B cell (primary cell): ENCODE data around the gene GIMAP8. TPM values are rescaled to one million over a fixed set of nuclear protein-coding genes. Genes with fewer than 3 reads are reported as not detected.

Source experiments
- ATAC-seq: fragments of 200-7000 bp; cut with Tn5 transposase; one replicate; pipeline ENCODE4 v1.10.0; 2021; ENCODE audit warnings: low read depth, mild to moderate bottlenecking, moderate number of reproducible peaks, moderate library complexity
- CTCF ChIA-PET: fragments of 350-600 bp; sonication (Branson Sonifier 250); formaldehyde crosslinking; loops from one replicate; lab custom pipeline; 2021; ENCODE audit warnings: antibody characterized with exemption, inconsistent platforms; lab: Charles Lee
- POLR2A ChIA-PET: fragments of 350-600 bp; sonication (Branson Sonifier 250); formaldehyde crosslinking; loops from one replicate; lab custom pipeline; 2021; ENCODE audit warnings: antibody characterized with exemption; lab: Charles Lee
- DNase-seq: peaks from one replicate; pipeline ENCODE4 v3.0.0; 2013
- H2AFZ ChIP-seq: 2 replicates; pipeline ENCODE4 v1.6.1; 2012; ENCODE audit warnings: mild to moderate bottlenecking, low read depth, low read length; ENCODE audit not compliant: insufficient read depth, poor library complexity, severe bottlenecking
- H3K27ac ChIP-seq, 2 donors: 1 replicate in 1 of 2; 2 replicates in 1 of 2; pipeline ENCODE4 v1.5.1; 2012 to 2013; ENCODE audit warnings: low read length in 2 of 2, mild to moderate bottlenecking in 2 of 2, moderate library complexity in 1 of 2
- H3K27me3 ChIP-seq, 4 experiments: fragments of 200-600 bp in 1 of 4; sonication (generic) in 1 of 4; replicated peaks in 1 of 4; 1 replicate in 2 of 4; 2 replicates in 2 of 4; pipeline versions ENCODE4 v1.6.1 to v1.7.0; 2013 to 2016; ENCODE audit warnings: low read length in 3 of 4, mild to moderate bottlenecking in 2 of 4, mixed read lengths in 1 of 4, moderate library complexity in 1 of 4; ENCODE audit not compliant: insufficient read depth in 4 of 4, control insufficient read depth in 3 of 4; ENCODE audit errors: control extremely low read depth in 1 of 4
- H3K36me3 ChIP-seq, 2 experiments: replicated peaks in 1 of 2; 1 replicate in 1 of 2; 2 replicates in 1 of 2; pipeline versions ENCODE4 v1.6.1 to v1.7.1; 2013; ENCODE audit warnings: low read length in 1 of 2; ENCODE audit not compliant: insufficient read depth in 2 of 2, control insufficient read depth in 1 of 2; ENCODE audit errors: control extremely low read depth in 1 of 2, extremely low read depth in 1 of 2
- H3K4me1 ChIP-seq, 2 donors: fragments of 200-600 bp in 1 of 2; sonication (generic) in 1 of 2; 1 replicate in 1 of 2; 2 replicates in 1 of 2; pipeline versions ENCODE4 v1.5.1 to v1.6.1; 2013 to 2017; ENCODE audit warnings: low read length in 2 of 2; ENCODE audit not compliant: control insufficient read depth in 2 of 2, insufficient read depth in 2 of 2
- H3K4me2 ChIP-seq: replicated peaks from 2 replicates; pipeline ENCODE3; 2012; ENCODE audit warnings: mild to moderate bottlenecking, low read depth, low read length; ENCODE audit not compliant: poor library complexity, severe bottlenecking
- H3K4me3 ChIP-seq, 5 experiments: fragments of 200-600 bp in 1 of 5; sonication (generic) in 1 of 5; 1 replicate in 3 of 5; 2 replicates in 2 of 5; pipeline versions ENCODE4 v1.5.1 to v1.7.0; 2011 to 2016; ENCODE audit warnings: low read length in 4 of 5, mild to moderate bottlenecking in 4 of 5, low read depth in 2 of 5, control low read depth in 1 of 5, moderate library complexity in 1 of 5; ENCODE audit not compliant: insufficient read depth in 1 of 5; ENCODE audit errors: control extremely low read depth in 1 of 5, extremely low read depth in 1 of 5
- H3K79me2 ChIP-seq: fragments of 200-600 bp; sonication (generic); one replicate; pipeline ENCODE4 v1.6.0; 2016; ENCODE audit warnings: low read length; ENCODE audit not compliant: control insufficient read depth, insufficient read depth
- H3K9ac ChIP-seq: fragments of 200-600 bp; sonication (generic); 2 replicates; pipeline ENCODE4 v1.6.1; 2017; ENCODE audit warnings: mild to moderate bottlenecking, low read length, moderate library complexity
- H3K9me3 ChIP-seq, 3 donors: one replicate each; pipeline versions ENCODE4 v1.6.1 to v1.7.1; 2013; ENCODE audit warnings: low read length in 2 of 3; ENCODE audit not compliant: control insufficient read depth in 2 of 3, insufficient read depth in 1 of 3; ENCODE audit errors: control extremely low read depth in 1 of 3
- H4K20me1 ChIP-seq: 2 replicates; pipeline ENCODE4 v1.6.0; 2012; ENCODE audit warnings: mild to moderate bottlenecking, low read length; ENCODE audit not compliant: insufficient read depth, control insufficient read depth, poor library complexity, severe bottlenecking
- H3K27ac Mint-ChIP-seq: one replicate; pipeline ENCODE4 v1.8.0; 2021; ENCODE audit warnings: mixed read lengths
- H3K27me3 Mint-ChIP-seq: one replicate; pipeline ENCODE4 v1.8.0; 2021; ENCODE audit warnings: mixed read lengths
- H3K4me1 Mint-ChIP-seq: one replicate; pipeline ENCODE4 v1.8.0; 2021; ENCODE audit warnings: mixed read lengths
- H3K4me3 Mint-ChIP-seq: one replicate; pipeline ENCODE4 v1.8.0; 2021; ENCODE audit warnings: mixed read lengths
- H3K9me3 Mint-ChIP-seq: one replicate; pipeline ENCODE4 v1.8.0; 2022; ENCODE audit warnings: mixed read lengths; ENCODE audit not compliant: insufficient read depth
- CTCF ChIP-seq: fragments of 200-600 bp; IDR thresholded peaks from one replicate; pipeline ENCODE4 v1.8.0; 2022; ENCODE audit warnings: antibody characterized with exemption, mild to moderate bottlenecking
- EZH2 ChIP-seq: IDR thresholded peaks from 2 replicates; pipeline ENCODE4 v1.6.1; 2012; ENCODE audit warnings: borderline replicate concordance, low read depth, mild to moderate bottlenecking, moderate library complexity, low read length; ENCODE audit not compliant: insufficient read depth, poor library complexity, severe bottlenecking
- WGBS: methylation state at CpG from one replicate; pipeline ENCODE4 v1.1.5; 2013; ENCODE audit warnings: missing lambda C conversion rate; ENCODE audit not compliant: insufficient coverage; 5-methylcytosine and 5-hydroxymethylcytosine counted together
- intact Hi-C: fragments of 100-400 bp; cut with micrococcal nuclease; formaldehyde crosslinking; loops from one replicate; pipeline ENCODE4 v1.10.0; 2022
- polyA plus RNA-seq: library from polyadenylated mRNA; depleted of rRNA; stranded (reverse); fragments of >200 nt; gene quantifications from 2 replicates; pipeline ENCODE4 v1.2.3, GENCODE V29; 2012
- total RNA-seq, 2 donors: library from RNA; stranded (reverse); fragments of 120-200 nt in 1 of 2; gene quantifications; 1 replicate in 1 of 2; 2 replicates in 1 of 2; pipeline versions ENCODE4 v1.2.3 to v1.2.4, GENCODE V29; 2013 to 2022

The GIMAP8 gene
- total and polyA plus RNA-seq, 2 donors (not counting 1 experiment from before 2014, with no cell fraction given), result 0.34 to 0.47 TPM

DNA sequence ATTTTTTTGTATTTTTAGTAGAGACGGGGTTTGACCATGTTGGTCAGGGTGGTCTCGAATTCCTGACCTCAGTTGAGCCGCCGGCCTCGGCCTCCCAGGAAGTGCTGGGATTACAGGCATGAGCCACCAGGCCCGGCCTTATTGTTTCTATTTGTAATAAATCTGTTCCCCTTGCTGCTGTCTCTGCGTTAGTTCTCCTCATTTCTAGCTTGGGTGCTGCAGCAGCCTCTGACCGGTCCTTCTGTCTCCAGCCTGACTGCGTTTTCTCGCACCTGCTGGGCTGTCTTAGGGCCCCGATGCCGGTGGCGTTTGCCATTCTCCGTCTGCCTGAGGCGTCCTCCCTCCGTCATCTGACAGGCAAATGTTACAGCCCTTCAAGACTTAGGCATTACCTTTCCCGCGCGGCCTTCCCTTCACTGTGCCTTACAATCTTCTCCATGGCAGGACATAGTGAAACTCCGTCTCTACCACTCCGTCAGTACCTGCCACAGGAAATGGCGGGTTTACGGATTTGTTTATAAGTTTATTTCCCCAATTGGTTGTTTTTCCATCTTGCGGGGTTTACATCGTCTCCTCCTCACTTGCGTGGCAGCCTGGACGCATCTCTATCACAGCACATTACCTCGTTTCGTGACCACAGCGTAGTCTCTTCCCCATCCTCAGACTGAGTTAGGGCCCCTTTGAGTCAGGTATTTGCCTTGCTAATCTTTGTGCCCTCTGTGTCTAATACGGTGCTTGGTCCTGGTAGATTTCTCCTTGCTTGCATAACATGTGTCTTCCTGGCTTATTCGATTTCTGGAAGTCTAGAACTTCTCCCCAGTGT lies 2.3 kb upstream of the GIMAP8 start:
- ChIA-PET CTCF (interaction anchor here (0.7 to 4.7 kb wide), 18 partner anchors 8 to 537 kb away, joined by 3 to 33 read pairs (median 4); a partner anchor contains a TSS), POLR2A (no interaction called here)
- 75% methylated on average over 28 of the region's 32 CpGs for WGBS
- Histone ChIP-seq H3K27ac (no peak overlapping the region), H3K36me3 (no peaks in the 10 kb centered on the region), H3K9me3 (no peaks in the 10 kb centered on the region), H4K20me1 (no peaks in the 10 kb centered on the region), H3K27me3 (peaks cover 0 to 34% (median 6%) of the 10 kb centered on the region in 4 experiments), H3K4me2 (peak overlapping the region; percentile 20), H3K4me3 (no peak overlapping the region), H3K4me1 (peaks cover 29 to 43% of the 10 kb centered on the region in 2 donors), H2AFZ (no peak overlapping the region), H3K79me2 (no peaks in the 10 kb centered on the region), H3K9ac (no peak overlapping the region)
- no peak for TF ChIP-seq EZH2
- TF ChIP-seq CTCF, result no peak
- intact Hi-C loops, result loop anchor here (1.0 to 5.0 kb wide), 3 partner anchors 13 to 449 kb away; no protein-coding TSS in a partner anchor
- Mint-ChIP-seq H3K4me1 (peaks cover 44% of the 10 kb centered on the region), H3K27me3 (peaks cover 19% of the 10 kb centered on the region), H3K27ac (peak overlapping the region; percentile 54), H3K4me3 (no peak overlapping the region), H3K9me3 (no peaks in the 10 kb centered on the region)
- DNase-seq (no peak), ATAC-seq (peak; percentile 5)

DNA sequence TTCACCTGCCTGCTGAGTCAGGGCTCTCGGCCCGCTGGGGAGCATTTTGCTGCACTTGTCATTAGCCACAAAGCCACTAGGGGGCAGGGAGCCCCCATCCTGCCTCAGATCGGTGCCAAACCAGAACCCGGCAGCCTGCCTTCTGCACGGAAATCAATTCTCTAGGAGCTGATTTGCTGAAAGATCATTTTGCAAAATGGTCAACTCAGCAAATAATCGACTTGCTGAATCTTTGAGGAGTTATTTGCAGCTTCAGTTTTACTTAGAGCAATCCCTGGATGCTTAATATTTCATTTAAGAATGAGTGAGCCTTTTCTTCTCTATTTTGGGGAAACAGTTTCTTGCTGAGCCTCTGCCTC lies 1.7 kb upstream of the GIMAP8 start:
- peak overlapping the region; percentile 3 for H3K4me3 Mint-ChIP-seq
- WGBS, result 0% methylated on average over 6 of the region's 6 CpGs
- H3K27me3 Mint-ChIP-seq, result peaks cover 24% of the 10 kb centered on the region
- H3K27ac Mint-ChIP-seq, result peak overlapping the region; percentile 54
- no peaks in the 10 kb centered on the region for H3K9me3 Mint-ChIP-seq
- Histone ChIP-seq H3K9ac (no peak overlapping the region), H3K4me3 (no peak overlapping the region), H2AFZ (no peak overlapping the region), H3K4me1 (peaks cover 29 to 43% of the 10 kb centered on the region in 2 donors), H4K20me1 (no peaks in the 10 kb centered on the region), H3K27me3 (peaks cover 0 to 37% (median 6%) of the 10 kb centered on the region in 4 experiments), H3K4me2 (peak overlapping the region; percentile 20), H3K27ac (no peak overlapping the region), H3K36me3 (no peaks in the 10 kb centered on the region), H3K79me2 (no peaks in the 10 kb centered on the region), H3K9me3 (no peaks in the 10 kb centered on the region)
- CTCF ChIA-PET, result interaction anchor here (0.7 to 4.7 kb wide), 23 partner anchors 8 to 537 kb away, joined by 3 to 33 read pairs (median 4); partner anchors contain the start of gene REPIN1
- H3K4me1 Mint-ChIP-seq, result peaks cover 44% of the 10 kb centered on the region
- TF ChIP-seq CTCF (peak; percentile 93), EZH2 (no peak)
- peak; percentile 84 for ATAC-seq
- POLR2A ChIA-PET, result no interaction called here
- intact Hi-C loops, result loop anchor here (1.0 to 5.0 kb wide), 3 partner anchors 13 to 449 kb away; no protein-coding TSS in a partner anchor
- peak; percentile 83 for DNase-seq
